Measurements from ENCODE around the gene DHRS7C. TPM values are rescaled to one million over a fixed set of nuclear protein-coding genes. Genes with fewer than 3 reads are reported as not detected.

The DHRS7C gene
- total RNA-seq, 1 experiment from 2014 or later = not detected

- TF ChIP-seq, protein P1, sequence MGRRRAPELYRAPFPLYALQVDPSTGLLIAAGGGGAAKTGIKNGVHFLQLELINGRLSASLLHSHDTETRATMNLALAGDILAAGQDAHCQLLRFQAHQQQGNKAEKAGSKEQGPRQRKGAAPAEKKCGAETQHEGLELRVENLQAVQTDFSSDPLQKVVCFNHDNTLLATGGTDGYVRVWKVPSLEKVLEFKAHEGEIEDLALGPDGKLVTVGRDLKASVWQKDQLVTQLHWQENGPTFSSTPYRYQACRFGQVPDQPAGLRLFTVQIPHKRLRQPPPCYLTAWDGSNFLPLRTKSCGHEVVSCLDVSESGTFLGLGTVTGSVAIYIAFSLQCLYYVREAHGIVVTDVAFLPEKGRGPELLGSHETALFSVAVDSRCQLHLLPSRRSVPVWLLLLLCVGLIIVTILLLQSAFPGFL (CRISPR knock-in tag; IDR thresholded peaks at IDR 0.05; ENCODE audit: borderline replicate concordance) = no peak
- TF ChIP-seq NFATC4 (CRISPR knock-in tag; IDR thresholded peaks at IDR 0.05) = no peak
- TF ChIP-seq SMAD3 (CRISPR knock-in tag; IDR thresholded peaks at IDR 0.05; ENCODE audit: borderline replicate concordance) = no peak
- no peak for TF ChIP-seq ESRRA (CRISPR knock-in tag; IDR thresholded peaks at IDR 0.05; ENCODE audit: borderline replicate concordance)
- TF ChIP-seq ZNF232 (CRISPR knock-in tag; IDR thresholded peaks at IDR 0.05) = no peak
- TF ChIP-seq AFF4 (CRISPR knock-in tag; IDR thresholded peaks at IDR 0.05; ENCODE audit: borderline replicate concordance) = no peak
- TF ChIP-seq ZMAT4 (CRISPR knock-in tag; IDR thresholded peaks at IDR 0.05) = no peak
- TF ChIP-seq NR1H2 (CRISPR knock-in tag; IDR thresholded peaks at IDR 0.05) = no peak
- TF ChIP-seq CREM (CRISPR knock-in tag; IDR thresholded peaks at IDR 0.05) = no peak
These were observed 65.1 kb downstream of the DHRS7C start (continued) for GRCh38 chr17:9726291-9726690.

- H3K27me3 Mint-ChIP-seq (ENCODE audit: low read depth) = no peaks in the 10 kb centered on the region
- ChIA-PET CTCF (interaction anchor here (0.6 to 2.8 kb wide), 7 partner anchors 9 to 199 kb away, joined by 3 to 13 read pairs (median 5); partner anchors contain the start of gene CFAP52), POLR2A (no interaction called here)
- H3K27ac Mint-ChIP-seq = no peak overlapping the region
- H3K9me3 Mint-ChIP-seq = peaks cover under 1% of the 10 kb centered on the region; the same call in 1 of the 2 replicates
- DNase-seq (ENCODE audit: low spot score) (no peak), ATAC-seq (no peak)
- H3K4me1 Mint-ChIP-seq = 0 out of 2 replicates have a peak, but pooled peaks cover 3% of the 10 kb centered on the region
- H3K4me3 Mint-ChIP-seq = no peak overlapping the region
- H3K36me3 Mint-ChIP-seq = peaks cover 6% of the 10 kb centered on the region
- TF ChIP-seq ETV6 (CRISPR knock-in tag; IDR thresholded peaks at IDR 0.05) (no peak), KAT7 (CRISPR knock-in tag; IDR thresholded peaks at IDR 0.05; ENCODE audit: borderline replicate concordance) (no peak), ATF6 (CRISPR knock-in tag; IDR thresholded peaks at IDR 0.05) (no peak), NR2C2 (CRISPR knock-in tag; IDR thresholded peaks at IDR 0.05) (no peak), FOXJ3 (CRISPR knock-in tag; IDR thresholded peaks at IDR 0.05; ENCODE audit: borderline replicate concordance) (no peak), ZNF263 (CRISPR knock-in tag; IDR thresholded peaks at IDR 0.05; ENCODE audit: low read depth) (no peak), FOXP1 (CRISPR knock-in tag; IDR thresholded peaks at IDR 0.05; ENCODE audit: borderline replicate concordance) (no peak), HMGXB4 (CRISPR knock-in tag; IDR thresholded peaks at IDR 0.05) (no peak), AFF4 (CRISPR knock-in tag; IDR thresholded peaks at IDR 0.05; ENCODE audit: borderline replicate concordance) (no peak)
- TF ChIP-seq, protein P2, sequence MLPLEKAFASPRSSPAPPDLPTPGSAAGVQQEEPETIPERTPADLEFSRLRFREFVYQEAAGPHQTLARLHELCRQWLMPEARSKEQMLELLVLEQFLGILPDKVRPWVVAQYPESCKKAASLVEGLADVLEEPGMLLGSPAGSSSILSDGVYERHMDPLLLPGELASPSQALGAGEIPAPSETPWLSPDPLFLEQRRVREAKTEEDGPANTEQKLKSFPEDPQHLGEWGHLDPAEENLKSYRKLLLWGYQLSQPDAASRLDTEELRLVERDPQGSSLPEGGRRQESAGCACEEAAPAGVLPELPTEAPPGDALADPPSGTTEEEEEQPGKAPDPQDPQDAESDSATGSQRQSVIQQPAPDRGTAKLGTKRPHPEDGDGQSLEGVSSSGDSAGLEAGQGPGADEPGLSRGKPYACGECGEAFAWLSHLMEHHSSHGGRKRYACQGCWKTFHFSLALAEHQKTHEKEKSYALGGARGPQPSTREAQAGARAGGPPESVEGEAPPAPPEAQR (CRISPR knock-in tag; IDR thresholded peaks at IDR 0.05) = no peak
These were observed 65.8 kb downstream of the DHRS7C start for GRCh38 chr17:9725575-9725974.

Measured in WTC11 (cell line).